ENCODE results near the gene ATG4C. TPM values are rescaled to one million over a fixed set of nuclear protein-coding genes. Genes with fewer than 3 reads are reported as not detected.

Gene ATG4C
- 5.4 and 11.1 TPM in 2 replicates for total RNA-seq (2014; rRNA removed; shearing (Covaris generic))

GRCh38 chr1:62783736-62784508, at the start of gene ATG4C:
TSS of gene ATG4C (plus strand) at chr1:62784132. CDS start at chr1:62803787, 19,655 bp downstream.

Other genes with a start within 250 kb of the ATG4C start
- gene ANGPTL3, start 186.6 kb upstream of the ATG4C start, total RNA-seq (2014; rRNA removed; shearing (Covaris generic)), result not detected in 2 replicates
- 52.4 and 68.0 TPM in 2 replicates for gene DOCK7, start 95.7 kb upstream of the ATG4C start, total RNA-seq (2014; rRNA removed; shearing (Covaris generic))

Measured in A375 (cell line).